Activated T-helper 1 cell treated with Interleukin-2 at 50 U/mL for 16 hours (primary cell): Measurements from ENCODE around the gene CDKN3.
"Not testable (repeated sequence)": the region's sequence is repeated elsewhere in the genome, so short reads cannot be mapped to it uniquely, and the experiment has no call there.

ENCODE experiments used
- DNase-seq: peaks from one replicate; pipeline ENCODE4 v3.0.0-alpha.2; 2020; ENCODE audit warnings: low read depth

CDKN3 gene

GRCh38 chr14:54370323-54371198 is 26.2 kb upstream of the CDKN3 start:
- no peak for DNase-seq

DNA sequence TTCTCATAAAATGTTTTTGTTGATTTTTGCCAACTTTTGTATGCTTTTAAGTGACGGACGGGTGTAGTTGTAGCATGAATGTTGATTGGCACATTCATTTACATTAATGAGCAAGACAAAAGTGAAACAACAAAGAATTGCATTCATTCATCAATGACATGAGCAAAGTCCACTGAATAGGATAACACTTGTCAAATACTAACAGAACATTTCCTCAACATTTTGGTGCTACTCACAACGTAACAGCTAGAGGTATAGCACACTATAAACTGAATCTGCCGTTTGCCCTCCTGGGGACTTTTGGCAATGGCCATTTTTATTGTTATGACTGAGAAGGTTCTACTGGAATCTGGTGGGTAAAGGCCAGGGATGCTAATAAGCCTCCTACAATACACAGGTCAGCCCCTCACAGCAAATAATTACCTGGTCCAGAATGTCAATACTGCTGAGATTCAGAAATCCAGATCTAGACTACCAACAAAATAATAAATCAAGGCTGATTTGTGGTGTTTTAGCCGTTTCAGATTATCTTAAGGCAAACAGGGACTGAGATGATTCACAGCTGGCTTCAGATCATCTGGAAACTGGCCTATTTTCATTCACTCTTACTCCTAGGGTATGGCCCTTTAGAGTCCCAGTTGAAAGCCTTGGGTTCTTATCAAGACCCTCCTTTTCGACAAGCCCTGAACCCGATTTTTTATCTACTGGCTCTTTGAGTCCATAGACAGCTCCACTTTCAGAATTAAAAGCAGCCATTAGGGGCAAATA is 22.5 kb upstream of the CDKN3 start:
- no peak for DNase-seq

GRCh38 chr14:54377501-54377900 is 19.3 kb upstream of the CDKN3 start:
- DNase-seq = no peak

DNA sequence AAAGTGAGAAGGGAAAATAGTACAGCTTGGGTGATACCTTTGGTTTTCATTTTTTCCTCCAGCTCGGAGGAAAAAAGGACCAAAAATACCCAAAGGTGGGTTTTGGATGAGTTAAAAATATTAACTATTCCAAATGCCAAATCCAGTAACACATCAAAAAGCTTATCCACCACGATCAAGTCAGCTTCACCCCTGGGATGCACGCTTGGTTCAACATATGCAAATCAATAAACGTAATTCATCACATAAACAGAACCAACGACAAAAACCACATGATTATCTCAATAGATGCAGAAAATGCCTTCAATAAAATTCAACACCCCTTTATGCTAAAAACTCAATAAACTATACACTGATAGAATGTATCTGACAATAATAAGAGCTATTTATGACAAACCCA is 17.9 kb upstream of the CDKN3 start:
- not testable (repeated sequence) for DNase-seq

GRCh38 chr14:54380558-54380957 is 16.2 kb upstream of the CDKN3 start:
- DNase-seq = not testable (repeated sequence)

- DNase-seq = no peak
Measured at GRCh38 chr14:54381821-54382220, 15.0 kb upstream of the CDKN3 start.

GRCh38 chr14:54383835-54384234 is 13.0 kb upstream of the CDKN3 start:
- DNase-seq = no peak

DNA sequence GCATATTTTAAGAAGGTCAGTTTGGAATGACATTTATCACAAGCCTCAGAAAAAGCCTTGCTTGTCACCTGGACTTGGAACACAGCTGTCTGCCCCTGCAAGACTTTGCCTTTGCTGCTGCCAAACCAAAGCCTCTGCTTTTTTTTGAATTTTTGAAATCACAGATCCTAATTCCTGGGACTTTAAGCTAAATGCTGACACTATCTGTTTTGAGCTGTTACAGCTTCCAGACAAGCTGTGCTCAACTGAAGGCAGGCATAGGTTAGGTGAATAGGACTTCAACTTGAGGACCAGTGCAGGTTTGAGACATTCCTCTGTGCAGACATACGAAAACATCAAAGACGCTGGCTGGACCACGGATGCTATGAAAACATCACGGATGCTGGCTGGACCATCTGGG is 11.3 kb upstream of the CDKN3 start:
- DNase-seq = no peak

DNA sequence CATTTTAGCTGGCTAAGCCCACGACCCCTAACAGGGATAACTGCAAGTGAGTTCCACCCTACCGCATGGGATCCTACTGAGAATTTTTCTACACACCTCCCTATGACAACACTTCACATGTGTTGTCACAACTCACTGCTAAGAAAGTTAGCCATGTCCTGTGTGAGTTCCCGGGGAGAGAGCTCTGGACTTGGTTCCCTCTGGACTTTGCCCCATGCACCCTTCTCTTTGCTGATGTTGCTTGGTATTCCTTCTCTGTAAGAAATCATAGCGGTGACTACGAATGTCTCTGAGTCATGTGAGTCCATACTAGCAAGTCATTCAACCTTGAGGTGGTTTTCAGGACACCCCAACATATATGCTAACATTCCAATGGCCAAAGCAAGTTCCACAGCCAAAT is 9.5 kb upstream of the CDKN3 start:
- DNase-seq = no peak

DNA sequence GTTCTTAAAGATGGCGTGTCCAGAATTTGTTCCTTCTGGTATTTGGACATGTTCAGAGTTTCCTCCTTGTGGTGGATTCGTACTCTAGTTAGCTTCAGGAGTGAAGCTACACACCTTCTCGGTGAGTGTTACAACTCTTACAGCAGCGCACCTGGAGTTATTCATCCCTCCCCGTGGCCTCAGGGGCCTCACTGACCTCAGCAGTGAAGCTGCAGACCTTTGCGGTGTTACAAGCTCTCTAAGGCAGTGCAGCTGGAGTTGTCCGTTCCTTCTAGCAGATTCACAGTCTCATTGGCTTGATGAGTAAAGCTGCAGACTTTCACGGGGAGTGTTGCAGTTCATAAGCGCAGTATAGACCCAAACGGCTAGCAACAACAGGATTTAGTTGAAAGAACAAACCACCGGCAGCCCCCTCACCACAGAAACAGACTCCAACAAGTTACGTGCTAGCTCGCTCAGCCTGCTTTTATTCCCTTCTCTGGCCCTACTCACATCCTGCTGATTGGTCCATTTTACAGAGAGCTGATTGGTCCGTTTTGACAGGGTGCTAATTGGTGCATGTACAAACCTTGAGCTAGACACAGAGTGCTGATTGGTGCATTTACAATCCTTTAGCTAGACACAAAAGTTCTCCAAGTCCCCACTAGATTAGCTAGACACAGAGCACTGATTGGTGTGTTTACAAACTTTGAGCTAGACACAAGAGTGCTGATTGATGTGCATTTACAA is 4.5 kb upstream of the CDKN3 start:
- no peak for DNase-seq

DNA sequence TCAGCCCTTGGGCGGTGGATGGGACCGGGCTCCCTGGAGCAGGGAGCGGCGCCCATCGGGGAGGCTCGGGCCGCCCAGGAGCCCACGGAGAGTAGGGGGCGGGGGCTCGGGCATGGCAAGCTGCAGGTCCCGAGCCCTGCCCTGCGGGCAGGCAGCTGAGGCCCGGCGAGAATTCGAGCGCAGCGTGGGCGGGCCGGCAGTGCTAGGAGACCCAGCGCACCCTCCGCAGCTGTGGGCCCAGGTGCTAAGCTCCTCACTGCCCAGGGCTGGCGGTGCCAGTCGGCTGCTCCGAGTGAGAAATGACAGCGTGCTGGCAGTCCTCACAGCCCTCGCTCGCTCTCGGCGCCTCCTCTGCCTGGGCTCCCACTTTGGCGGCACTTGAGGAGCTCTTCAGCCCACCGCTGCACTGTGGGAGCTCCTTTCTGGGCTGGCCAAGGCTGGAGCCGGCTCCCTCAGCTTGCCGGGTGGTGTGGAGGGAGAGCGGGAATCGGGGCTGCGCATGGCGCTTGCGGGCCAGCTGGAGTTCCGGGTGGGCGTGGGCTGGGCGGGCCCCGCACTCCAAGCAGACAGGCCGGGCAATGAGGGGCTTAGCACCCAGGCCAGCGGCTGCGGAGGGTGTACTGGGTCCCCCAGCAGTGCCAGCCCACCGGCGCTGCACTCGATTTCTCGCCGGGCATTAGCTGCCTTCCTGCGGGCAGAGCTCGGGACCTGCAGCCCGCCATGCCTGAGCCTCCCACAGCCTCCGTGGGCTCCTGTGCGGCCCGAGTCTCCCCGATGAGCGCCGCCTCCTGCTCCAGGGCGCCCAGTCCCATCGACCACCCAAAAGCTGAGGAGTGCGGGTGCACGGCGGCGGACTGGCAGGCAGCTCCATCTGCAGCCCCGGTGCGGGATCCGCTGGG is 3.6 kb upstream of the CDKN3 start:
- DNase-seq = not testable (repeated sequence)

- no peak for DNase-seq
Measured at GRCh38 chr14:54394596-54394995, 2.2 kb upstream of the CDKN3 start.

GRCh38 chr14:54395284-54395683 is 1.5 kb upstream of the CDKN3 start:
- no peak for DNase-seq

- DNase-seq = no peak
Measured at GRCh38 chr14:54395716-54396115, 1.1 kb upstream of the CDKN3 start.

DNA sequence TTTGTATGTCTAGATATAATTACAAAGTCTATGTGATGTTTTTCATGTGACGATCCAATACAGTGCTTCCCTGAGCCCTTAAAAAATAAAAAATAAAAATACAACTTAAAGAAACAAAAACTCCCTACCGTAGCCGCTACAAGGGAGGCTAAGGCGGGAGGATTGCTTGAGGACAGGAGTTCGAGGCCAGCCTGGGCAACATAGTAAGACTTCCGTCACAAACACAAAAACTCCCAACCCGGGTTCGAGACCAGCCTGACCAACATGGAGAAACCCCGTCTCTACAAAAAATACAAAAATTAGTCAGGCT is 669 bp upstream of the CDKN3 start:
- DNase-seq = no peak

DNA sequence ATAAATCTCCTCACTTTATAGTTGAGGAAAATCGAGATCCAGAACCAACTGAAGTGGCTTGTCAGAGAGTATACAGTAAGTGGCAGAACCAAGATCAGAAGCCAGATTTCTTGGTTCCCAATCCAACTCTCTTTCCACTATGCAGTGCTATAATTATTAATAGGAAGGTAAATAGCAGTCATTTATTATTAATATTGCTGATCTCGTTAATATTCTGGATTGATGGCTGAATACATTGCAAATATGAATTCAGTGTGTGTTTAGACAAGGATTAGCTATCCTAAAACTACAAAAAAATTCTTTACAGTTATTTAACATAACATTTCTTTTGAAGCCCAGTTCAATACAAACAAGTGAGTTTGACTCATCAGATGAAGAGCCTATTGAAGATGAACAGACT is 2.8 kb downstream of the CDKN3 start:
- DNase-seq = no peak

GRCh38 chr14:54403401-54404005 is 6.7 kb downstream of the CDKN3 start:
- not testable (repeated sequence) for DNase-seq

- DNase-seq = no peak
Measured at GRCh38 chr14:54410215-54410614, 13.4 kb downstream of the CDKN3 start.

GRCh38 chr14:54411371-54411770 is 14.6 kb downstream of the CDKN3 start:
- no peak for DNase-seq

- no peak for DNase-seq
Measured at GRCh38 chr14:54420478-54421142, 23.8 kb downstream of the CDKN3 start.

DNA sequence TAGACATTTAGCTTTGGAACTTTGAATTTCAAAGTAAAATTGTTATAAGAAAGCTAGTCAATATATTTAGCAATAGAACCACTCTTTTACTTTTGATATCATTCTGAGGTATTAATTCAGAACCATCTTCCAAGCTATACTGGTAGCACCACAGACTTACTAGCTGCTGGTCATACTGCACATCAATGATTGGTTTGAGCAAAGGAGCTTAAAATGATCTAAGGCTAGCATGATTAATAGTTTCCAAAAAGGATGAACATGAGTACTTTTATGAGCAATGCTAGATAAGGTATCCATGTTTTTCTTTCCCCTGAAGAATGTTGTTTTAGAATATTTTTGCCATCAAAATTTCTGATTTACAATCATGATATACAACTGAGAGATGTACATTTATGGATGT is 27.2 kb downstream of the CDKN3 start:
- no peak for DNase-seq
